GM12865 (cell line): Measurements from ENCODE around the gene CCDC47.
A peak's percentile ranks its signal among the peaks of the same experiment; 100 is the strongest.

Experiments used
- DNase-seq: peaks from one replicate; pipeline ENCODE4 v3.0.0; 2010; ENCODE audit warnings: low read depth
- H3K4me3 ChIP-seq: 2 replicates; pipeline ENCODE4 v1.5.1; 2011; ENCODE audit warnings: mild to moderate bottlenecking, low read depth, low read length, control low read depth
- CTCF ChIP-seq: IDR thresholded peaks from 2 replicates; pipeline ENCODE4 v1.5.1; 2011; ENCODE audit warnings: low read length, control low read depth, low read depth, inconsistent platforms; ENCODE audit not compliant: insufficient read depth; ENCODE audit errors: missing control alignments

The CCDC47 gene

GRCh38 chr17:63783522-63783921 lies 10.1 kb upstream of the CCDC47 start:
- H3K4me3 ChIP-seq, result no peak overlapping the region
- DNase-seq, result no peak
- TF ChIP-seq CTCF, result no peak

DNA sequence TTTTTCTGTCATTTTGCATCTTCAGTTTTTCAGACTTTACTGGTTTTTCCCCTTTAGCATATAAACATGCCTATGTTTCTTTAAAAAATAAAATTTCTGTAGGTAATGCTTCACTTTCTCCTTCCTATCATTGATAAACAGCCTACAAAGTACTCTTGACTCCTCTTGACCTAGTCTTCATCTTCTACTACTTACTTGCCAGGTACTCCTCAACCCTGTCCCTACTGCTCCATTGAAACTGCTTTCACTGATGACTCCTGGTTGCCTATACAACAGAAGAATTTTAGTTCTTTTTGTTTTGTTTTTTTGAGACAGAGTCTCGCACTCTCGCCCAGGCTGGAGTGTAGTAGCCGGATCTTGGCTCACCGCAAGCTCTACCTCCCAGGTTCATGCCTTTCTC lies 7.5 kb upstream of the CCDC47 start:
- DNase-seq, result no peak
- H3K4me3 ChIP-seq, result no peak overlapping the region
- no peak for TF ChIP-seq CTCF

GRCh38 chr17:63780507-63780906 lies 7.1 kb upstream of the CCDC47 start:
- DNase-seq, result no peak
- H3K4me3 ChIP-seq, result no peak overlapping the region
- TF ChIP-seq CTCF, result no peak

GRCh38 chr17:63775420-63775819 lies 2.0 kb upstream of the CCDC47 start:
- peak overlapping the region; percentile 98 for H3K4me3 ChIP-seq
- no peak for DNase-seq
- TF ChIP-seq CTCF, result no peak

DNA sequence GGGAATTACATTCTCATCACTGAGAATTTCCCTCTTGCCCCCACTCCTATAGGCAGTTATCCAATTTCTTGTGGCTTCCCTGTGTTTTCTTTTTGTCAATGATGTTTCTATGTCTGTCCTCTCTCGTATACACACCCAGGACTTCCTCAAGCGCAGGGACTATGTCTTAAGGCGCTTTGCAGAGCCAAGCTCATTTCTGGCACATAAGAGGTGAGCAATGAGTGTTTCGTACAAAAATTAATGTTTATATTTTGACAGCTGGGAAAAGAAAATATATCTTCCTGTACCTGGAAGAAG lies 1.5 kb upstream of the CCDC47 start:
- peak overlapping the region; percentile 98 for H3K4me3 ChIP-seq
- TF ChIP-seq CTCF, result no peak
- peak; percentile 32 for DNase-seq

DNA sequence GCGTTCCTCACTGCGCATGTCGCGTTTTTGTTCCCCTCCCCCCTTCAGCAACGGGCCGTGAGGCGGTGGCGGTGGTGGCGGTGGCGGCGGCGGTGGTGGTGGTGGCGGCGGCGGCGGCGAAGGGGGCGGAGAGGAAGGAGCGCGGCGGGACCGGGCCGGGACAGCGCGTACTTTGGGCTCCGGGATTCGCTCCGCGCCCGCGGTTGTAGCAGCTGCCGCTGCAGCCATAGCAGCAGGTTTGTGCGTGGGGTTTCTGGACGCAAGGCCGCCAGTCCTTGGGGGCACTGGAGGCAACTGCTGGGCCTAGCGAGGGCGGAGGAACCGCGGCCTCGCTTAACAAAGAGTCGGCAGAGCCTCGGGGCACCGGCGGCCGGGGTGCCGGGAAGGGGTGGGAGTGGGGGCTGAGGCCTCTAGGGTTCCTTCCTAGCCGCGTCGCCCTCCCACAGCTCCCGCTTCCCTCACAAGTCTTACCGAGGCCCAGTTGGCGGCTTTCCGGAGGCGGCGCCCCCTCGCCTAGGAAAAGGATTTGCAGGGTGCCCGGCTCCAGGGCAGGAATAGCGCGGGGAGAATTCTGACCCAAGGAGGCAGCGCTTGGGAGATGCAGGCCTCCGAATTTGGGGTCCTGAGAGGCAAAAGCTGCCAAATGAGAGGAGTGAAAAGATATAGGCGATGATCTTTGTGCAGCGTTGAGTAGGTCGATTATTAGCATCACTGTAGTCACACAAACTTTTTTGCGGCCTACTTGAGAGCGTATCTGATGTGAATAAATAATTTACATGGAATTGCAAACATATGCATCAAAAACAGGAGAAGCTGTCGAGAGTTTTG lies 958 bp upstream of the CCDC47 start, which contains the start of gene DDX42:
Gene DDX42 (plus strand): TSS at position 30 of the 828 bp plus-strand sequence. CDS start 12,880 bp downstream, outside the sequence.
- DNase-seq, result no peak
- no peak for TF ChIP-seq CTCF
- H3K4me3 ChIP-seq, result peak within 1 kb of the TSS; percentile 98

GRCh38 chr17:63772801-63773271 lies 561 bp downstream of the CCDC47 start:
- TF ChIP-seq CTCF, result no peak
- H3K4me3 ChIP-seq, result peak overlapping the region; percentile 72
- peak; percentile 37 for DNase-seq
